GM21786 (cell line): ENCODE measurements around the gene USP54.
"Not testable (repeated sequence)": the region's sequence is repeated elsewhere in the genome, so short reads cannot be mapped to it uniquely, and the experiment has no call there.

Experiments
- ATAC-seq: cut with Tn5 transposase; IDR thresholded peaks from one replicate; pipeline ENCODE4 v1.9.1; 2021; ENCODE audit not compliant: unreplicated experiment

The USP54 gene

GRCh38 chr10:73588656-73589055 is 2.5 kb downstream of the USP54 start:
- no peak for ATAC-seq

DNA sequence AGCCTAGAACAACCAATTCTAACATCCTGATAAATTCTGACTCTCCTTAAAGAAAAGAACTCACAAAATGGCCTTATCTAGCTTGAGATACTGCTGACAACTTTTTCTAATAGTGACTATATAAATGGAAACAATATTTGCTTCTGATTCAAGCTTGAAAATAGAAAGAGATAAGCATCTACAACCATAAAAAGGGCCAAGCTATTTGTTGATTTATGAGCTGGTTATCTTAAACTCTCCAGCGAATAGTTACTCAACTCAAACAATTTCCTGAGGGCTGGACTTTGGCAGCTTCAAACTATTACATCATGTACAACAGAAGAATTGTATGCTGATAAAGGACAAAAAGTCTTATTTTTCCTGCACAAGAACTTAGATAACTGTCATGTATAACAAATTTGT is 4.6 kb downstream of the USP54 start:
- ATAC-seq, result no peak

GRCh38 chr10:73585327-73585726 is 5.8 kb downstream of the USP54 start:
- no peak for ATAC-seq

DNA sequence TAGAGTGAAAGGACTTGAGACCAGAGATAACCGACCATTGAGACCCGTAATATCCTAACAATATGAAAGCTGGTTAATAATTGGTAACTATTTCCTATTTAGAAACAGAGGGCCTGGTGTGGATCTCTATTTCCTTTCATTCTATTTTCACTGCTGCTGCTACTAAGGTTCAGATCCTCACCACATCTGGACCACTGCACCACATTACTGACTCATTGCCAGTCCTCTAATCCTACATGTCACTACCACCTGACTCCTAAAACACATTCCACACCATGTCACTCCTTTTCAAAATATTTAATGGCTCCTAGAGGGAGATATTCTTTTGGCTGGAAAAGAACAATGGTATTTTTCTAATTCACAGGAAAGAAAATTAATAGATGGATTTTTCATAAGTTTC is 6.4 kb downstream of the USP54 start:
- ATAC-seq, result no peak

DNA sequence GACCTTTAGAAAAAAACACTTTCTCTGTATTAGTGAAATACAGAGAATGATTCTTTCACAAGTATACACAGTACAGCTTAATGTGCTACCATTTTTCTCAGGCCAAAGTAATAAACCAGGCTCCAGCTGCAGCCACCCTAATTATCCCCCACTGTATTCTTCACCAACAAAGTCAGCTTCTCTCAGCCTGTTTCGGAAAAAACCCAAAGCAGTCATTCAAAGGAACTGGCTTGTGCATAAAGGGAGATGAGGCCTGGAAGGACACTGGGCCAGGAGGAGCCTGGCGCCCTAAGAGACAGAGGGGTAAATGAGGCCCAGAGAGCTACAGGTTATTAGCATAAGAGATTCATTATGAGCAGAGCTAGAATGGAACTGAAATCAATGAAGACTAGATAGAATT is 9.2 kb downstream of the USP54 start:
- ATAC-seq, result no peak

DNA sequence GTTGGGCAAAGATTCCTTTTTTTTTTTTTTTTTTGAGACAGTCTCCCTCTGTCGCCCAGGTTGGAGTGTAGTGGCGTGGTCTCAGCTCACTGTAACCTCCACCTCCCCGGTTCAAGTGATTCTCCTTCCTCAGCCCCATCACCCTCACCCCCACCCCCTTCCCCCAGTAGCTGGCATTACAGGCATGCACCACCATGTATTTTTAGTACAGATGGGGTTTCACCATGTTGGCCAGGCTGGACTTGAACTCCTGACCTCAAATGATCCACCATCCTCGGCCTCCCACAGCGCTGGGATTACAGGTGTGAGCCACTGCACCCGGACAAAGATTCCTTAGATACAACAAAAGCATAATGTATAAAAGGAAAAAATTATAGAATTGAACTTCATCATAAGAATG is 12.2 kb downstream of the USP54 start:
- ATAC-seq, result not testable (repeated sequence)

GRCh38 chr10:73577788-73578187 is 13.4 kb downstream of the USP54 start:
- ATAC-seq, result no peak

DNA sequence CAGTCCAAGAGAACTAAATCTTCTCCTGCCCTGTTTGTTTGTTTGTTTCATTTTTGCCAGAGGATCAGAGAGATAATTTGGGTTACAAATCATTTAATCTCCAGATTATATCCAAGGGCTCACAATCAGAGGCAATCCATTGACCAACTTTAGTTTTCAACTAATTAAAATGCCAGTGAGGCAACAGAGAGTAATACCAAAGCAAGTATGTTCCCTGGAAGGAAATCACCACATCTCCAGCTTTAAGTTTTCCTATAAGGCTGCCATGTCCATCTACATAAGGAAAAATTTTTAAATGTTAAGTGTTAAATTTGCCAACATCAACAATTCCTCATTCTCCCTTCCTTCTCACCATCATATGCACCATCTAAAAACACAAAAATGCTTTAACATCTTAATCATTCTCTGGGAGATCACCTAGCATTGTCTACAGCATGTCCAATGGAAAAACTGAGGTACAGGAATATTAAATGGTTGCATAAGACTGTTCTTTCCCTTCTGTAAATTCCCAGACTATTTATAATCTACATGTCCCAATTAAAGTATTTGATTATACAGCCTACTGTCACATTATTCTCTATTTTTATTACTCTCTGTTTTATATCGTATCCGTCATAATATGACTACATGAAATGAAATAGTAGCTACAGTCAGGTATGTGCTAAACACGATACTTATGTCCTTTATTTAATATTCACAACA is 14.1 kb downstream of the USP54 start:
- no peak for ATAC-seq

- ATAC-seq, result no peak
These were observed 14.8 kb downstream of the USP54 start for GRCh38 chr10:73576178-73576889.

- not testable (repeated sequence) for ATAC-seq
These were observed 24.1 kb downstream of the USP54 start for GRCh38 chr10:73567025-73567424.

DNA sequence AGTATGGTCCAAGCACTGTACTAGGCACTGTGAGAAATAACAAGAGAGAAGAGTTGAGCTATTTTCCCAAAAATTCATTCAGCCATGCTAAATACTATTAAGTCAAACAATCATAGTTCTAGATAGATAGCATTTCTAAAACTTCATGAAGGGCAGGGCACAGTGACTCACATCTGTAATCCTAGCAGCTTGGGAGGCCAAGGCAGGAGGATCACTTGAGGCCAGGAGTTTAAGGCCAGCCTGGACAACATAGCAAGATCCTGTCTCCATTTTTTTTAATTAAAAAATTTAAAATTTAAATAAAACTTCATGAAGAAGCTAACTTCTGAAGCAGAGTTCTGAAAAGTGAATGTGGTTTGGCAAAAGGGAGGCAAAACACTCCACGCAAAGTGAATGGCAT is 29.9 kb downstream of the USP54 start:
- no peak for ATAC-seq

DNA sequence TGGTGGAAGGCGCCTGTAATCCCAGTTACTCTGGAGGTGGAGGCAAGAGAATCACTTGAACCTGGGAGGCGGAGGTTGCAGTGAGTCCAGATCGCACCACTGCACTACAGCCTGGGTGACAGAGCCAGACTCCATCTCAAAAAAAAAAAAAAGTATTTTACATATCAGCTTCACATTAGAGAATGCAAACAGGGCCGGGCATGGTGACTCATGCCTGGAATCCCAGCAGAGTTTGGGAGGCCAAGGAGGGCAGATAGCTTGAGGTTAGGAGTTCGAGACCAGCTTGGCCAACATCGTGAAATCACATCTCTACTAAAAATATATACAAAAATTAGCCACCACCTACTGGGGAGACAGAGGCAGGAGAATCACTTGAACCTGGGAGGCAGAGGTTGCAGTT is 31.6 kb downstream of the USP54 start:
- ATAC-seq, result no peak

GRCh38 chr10:73556855-73557254 is 34.3 kb downstream of the USP54 start:
- no peak for ATAC-seq

DNA sequence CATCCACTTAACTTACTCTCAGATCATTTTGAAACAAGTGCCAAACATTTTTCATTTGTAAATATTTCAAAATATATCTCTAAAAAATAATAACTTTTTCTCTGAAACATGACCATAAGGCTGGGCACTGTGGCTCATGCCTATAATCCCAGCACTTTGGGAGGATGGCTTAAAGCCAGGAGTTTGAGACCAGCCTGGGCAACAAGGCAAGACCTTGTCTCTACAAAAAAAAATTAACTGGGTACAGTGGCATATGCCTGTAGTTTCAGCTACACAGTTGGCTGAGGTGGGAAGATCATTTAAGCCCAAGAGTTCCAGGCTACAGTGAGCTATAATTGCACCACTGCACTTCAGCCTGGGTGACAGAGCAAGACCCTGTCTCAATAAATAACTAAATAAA is 36.4 kb downstream of the USP54 start:
- no peak for ATAC-seq

- no peak for ATAC-seq
These were observed 37.4 kb downstream of the USP54 start for GRCh38 chr10:73553761-73554160.

DNA sequence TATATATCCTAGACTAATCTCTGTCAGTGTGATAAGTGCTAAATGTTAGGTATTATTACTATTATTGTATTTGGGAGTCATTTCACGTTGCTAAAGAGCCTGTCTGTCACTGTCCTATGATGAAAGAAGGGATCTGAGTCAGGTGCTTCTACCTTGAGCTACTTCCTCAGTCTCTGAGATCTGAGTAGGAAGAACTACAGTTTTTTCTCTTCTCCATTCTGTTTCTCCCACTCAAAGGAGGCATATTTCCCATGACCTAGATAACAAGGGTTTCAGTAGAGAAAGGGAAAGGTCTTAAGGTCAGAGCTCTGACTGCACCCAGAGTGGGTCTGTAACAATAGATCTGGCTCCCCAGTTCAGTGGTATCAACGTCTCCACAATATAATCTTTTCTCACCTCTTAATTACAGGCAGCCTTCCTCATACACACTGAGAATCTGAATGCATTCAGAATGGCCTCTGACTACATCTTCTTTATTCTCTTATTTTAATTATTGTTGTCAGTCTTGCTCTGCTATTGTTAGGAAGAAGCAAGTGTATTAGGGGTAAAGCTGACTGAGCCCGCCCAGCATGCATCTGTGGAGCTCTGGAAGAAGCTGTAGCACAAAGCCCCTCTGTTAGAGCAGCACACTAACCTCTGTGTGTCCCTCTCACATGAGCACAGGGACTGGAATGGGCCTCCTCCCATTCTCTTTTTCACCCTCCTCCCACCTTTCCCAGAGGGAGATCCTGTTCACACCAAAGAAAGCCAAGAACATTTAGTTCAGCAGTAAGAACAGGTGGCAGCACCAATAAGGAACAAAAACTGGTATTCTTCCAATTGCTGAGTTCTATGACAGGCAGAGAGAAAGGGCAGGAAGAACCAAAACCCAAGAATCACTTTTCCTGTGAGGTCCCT is 38.1 kb downstream of the USP54 start:
- no peak for ATAC-seq

DNA sequence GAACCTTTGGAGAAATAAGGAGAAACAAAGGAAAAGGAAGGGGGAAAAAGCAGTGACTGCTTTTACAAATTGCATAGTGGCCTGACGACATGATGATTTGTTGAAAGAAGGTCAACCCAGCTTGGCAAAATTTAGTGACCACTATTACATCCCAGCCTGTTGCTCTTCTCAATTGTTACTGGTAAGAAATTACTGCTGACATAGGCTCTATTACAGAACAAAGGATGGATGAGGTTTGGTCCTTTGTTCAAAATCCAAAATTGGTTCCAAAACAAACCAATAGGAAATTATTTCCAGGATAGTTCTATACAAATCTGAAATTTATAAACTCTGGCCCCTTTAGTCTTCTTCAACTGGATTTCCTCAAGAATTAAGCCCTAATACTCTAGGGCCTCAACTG is 39.6 kb downstream of the USP54 start:
- ATAC-seq, result no peak

GRCh38 chr10:73545357-73545756 is 45.8 kb downstream of the USP54 start:
- ATAC-seq, result no peak

DNA sequence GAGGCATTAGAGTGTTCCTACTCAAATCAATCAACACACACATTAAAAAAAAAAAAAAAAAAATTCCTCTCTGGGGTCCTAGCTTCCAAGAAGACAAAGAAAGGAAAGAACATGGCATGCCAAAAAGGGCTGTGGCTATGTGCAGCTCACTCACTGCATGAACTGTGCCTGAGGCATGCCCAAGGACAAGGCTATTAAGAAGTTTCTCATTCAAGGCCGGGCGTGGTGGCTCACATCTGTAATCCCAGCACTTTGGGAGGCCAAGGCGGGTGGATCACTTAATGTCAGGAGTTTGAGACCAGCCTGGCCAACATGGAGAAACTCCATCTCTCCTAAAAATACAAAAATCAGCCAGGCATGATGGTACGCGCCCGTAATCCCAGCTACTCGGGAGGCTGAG is 53.4 kb downstream of the USP54 start:
- ATAC-seq, result no peak

- no peak for ATAC-seq
These were observed 53.9 kb downstream of the USP54 start for GRCh38 chr10:73537288-73537687.

- no peak for ATAC-seq
These were observed 56.3 kb downstream of the USP54 start for GRCh38 chr10:73534857-73535256.
